ENCODE measurements around the gene WDR4. TPM values are rescaled to one million over a fixed set of nuclear protein-coding genes. Genes with fewer than 3 reads are reported as not detected.
A peak's percentile ranks its signal among the peaks of the same experiment; 100 is the strongest.

WDR4 gene
- polyA plus RNA-seq, 1 of the 3 experiments (the other 2 are of a cell fraction): 26.5 TPM

GRCh38 chr21:42830456-42831455 lies 48.6 kb downstream of the WDR4 start:
- H3K9ac ChIP-seq: no peak overlapping the region
- no peaks in the 10 kb centered on the region for H3K79me2 ChIP-seq (ENCODE audit: insufficient read depth)
- H3K4me2 ChIP-seq: no peak overlapping the region
- H3K4me3 ChIP-seq (ENCODE audit: low read depth in 2 of 2, low read length in 1 of 2): no peak overlapping the region
- H3K27me3 ChIP-seq (ENCODE audit: insufficient read depth): no peaks in the 10 kb centered on the region
- H3K36me3 ChIP-seq (replicated peaks in 1 of 2; ENCODE audit: control insufficient read depth in 1 of 2, insufficient read depth in 2 of 2, low read length in 1 of 2): no peaks in the 10 kb centered on the region
- no peak overlapping the region for H3K27ac ChIP-seq (ENCODE audit: low read depth in 2 of 2, low read length in 1 of 2)
- POLR2A ChIA-PET: no interaction called here
- H3K4me1 ChIP-seq (ENCODE audit: control insufficient read depth in 1 of 2, insufficient read depth in 2 of 2, low read depth in 1 of 2, low read length in 1 of 2): peaks cover 0 to 9% of the 10 kb centered on the region in 2 experiments; a peak in 1 of 4 replicates
- no peak overlapping the region for H2AFZ ChIP-seq (ENCODE audit: low read depth)
- no peaks in the 10 kb centered on the region for H4K20me1 ChIP-seq (ENCODE audit: insufficient read depth)
- CTCF ChIA-PET: interaction anchor here (0.7 kb wide), 1 partner anchor 237 kb away, joined by 3 read pairs; no protein-coding TSS in a partner anchor
- no peaks in the 10 kb centered on the region for H3F3A ChIP-seq (replicated peaks; ENCODE audit: insufficient read depth)
- no peaks in the 10 kb centered on the region for H3K9me3 ChIP-seq
- no peaks in the 10 kb centered on the region for H3K9me2 ChIP-seq
- 42% methylated on average over 24 of the region's 25 CpGs for WGBS (ENCODE audit: low lambda C conversion rate)
- DNase-seq: no peak
- TF ChIP-seq, protein P1, sequence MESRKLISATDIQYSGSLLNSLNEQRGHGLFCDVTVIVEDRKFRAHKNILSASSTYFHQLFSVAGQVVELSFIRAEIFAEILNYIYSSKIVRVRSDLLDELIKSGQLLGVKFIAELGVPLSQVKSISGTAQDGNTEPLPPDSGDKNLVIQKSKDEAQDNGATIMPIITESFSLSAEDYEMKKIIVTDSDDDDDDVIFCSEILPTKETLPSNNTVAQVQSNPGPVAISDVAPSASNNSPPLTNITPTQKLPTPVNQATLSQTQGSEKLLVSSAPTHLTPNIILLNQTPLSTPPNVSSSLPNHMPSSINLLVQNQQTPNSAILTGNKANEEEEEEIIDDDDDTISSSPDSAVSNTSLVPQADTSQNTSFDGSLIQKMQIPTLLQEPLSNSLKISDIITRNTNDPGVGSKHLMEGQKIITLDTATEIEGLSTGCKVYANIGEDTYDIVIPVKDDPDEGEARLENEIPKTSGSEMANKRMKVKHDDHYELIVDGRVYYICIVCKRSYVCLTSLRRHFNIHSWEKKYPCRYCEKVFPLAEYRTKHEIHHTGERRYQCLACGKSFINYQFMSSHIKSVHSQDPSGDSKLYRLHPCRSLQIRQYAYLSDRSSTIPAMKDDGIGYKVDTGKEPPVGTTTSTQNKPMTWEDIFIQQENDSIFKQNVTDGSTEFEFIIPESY (IDR thresholded peaks at IDR 0.05; ENCODE audit: borderline replicate concordance, low read depth): no peak
- no peak for TF ChIP-seq EZH2phosphoT487 (IDR thresholded peaks at IDR 0.05; ENCODE audit: borderline replicate concordance, low read depth)
- TF ChIP-seq, protein P2, sequence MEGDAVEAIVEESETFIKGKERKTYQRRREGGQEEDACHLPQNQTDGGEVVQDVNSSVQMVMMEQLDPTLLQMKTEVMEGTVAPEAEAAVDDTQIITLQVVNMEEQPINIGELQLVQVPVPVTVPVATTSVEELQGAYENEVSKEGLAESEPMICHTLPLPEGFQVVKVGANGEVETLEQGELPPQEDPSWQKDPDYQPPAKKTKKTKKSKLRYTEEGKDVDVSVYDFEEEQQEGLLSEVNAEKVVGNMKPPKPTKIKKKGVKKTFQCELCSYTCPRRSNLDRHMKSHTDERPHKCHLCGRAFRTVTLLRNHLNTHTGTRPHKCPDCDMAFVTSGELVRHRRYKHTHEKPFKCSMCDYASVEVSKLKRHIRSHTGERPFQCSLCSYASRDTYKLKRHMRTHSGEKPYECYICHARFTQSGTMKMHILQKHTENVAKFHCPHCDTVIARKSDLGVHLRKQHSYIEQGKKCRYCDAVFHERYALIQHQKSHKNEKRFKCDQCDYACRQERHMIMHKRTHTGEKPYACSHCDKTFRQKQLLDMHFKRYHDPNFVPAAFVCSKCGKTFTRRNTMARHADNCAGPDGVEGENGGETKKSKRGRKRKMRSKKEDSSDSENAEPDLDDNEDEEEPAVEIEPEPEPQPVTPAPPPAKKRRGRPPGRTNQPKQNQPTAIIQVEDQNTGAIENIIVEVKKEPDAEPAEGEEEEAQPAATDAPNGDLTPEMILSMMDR (IDR thresholded peaks at IDR 0.05): peak; percentile 31; the same call in 1 of the 2 replicates

- no peaks in the 10 kb centered on the region for H3K36me3 ChIP-seq (replicated peaks in 1 of 2; ENCODE audit: control insufficient read depth in 1 of 2, insufficient read depth in 2 of 2, low read length in 1 of 2)
- H3K9me2 ChIP-seq: no peaks in the 10 kb centered on the region
- no peaks in the 10 kb centered on the region for H4K20me1 ChIP-seq (ENCODE audit: insufficient read depth)
- ChIA-PET CTCF (no interaction called here), POLR2A (no interaction called here)
- no peak overlapping the region for H3K4me2 ChIP-seq
- no peak overlapping the region for H3K4me3 ChIP-seq (ENCODE audit: low read depth in 2 of 2, low read length in 1 of 2)
- H3K9me3 ChIP-seq: no peaks in the 10 kb centered on the region
- WGBS (ENCODE audit: low lambda C conversion rate): 80% methylated on average over 4 of the region's 4 CpGs
- peaks cover 0 to 9% of the 10 kb centered on the region in 2 experiments; a peak in 1 of 4 replicates for H3K4me1 ChIP-seq (ENCODE audit: control insufficient read depth in 1 of 2, insufficient read depth in 2 of 2, low read depth in 1 of 2, low read length in 1 of 2)
- no peak overlapping the region for H2AFZ ChIP-seq (ENCODE audit: low read depth)
- no peak overlapping the region for H3K9ac ChIP-seq
- TF ChIP-seq IRF3 (IDR thresholded peaks at IDR 0.05; ENCODE audit: low read depth, low read length) (no peak), FOXM1 (IDR thresholded peaks at IDR 0.05; ENCODE audit: low read depth) (no peak), NFIC (IDR thresholded peaks at IDR 0.05; ENCODE audit: borderline replicate concordance) (no peak), FOXJ3 (CRISPR knock-in tag; IDR thresholded peaks at IDR 0.05) (no peak), TEAD4 (IDR thresholded peaks at IDR 0.05; ENCODE audit: borderline replicate concordance, insufficient read depth) (no peak), POLR2AphosphoS5 (IDR thresholded peaks at IDR 0.05; ENCODE audit: low read depth, low read length) (no peak), NRF1 (IDR thresholded peaks at IDR 0.05; ENCODE audit: low read depth, low read length) (no peak), EP300 (IDR thresholded peaks at IDR 0.05; ENCODE audit: borderline replicate concordance in 1 of 2, low read depth in 1 of 2, low read length in 1 of 2) (no peak), RFX5 (IDR thresholded peaks at IDR 0.05; ENCODE audit: low read length) (no peak), MEF2A (IDR thresholded peaks at IDR 0.05; ENCODE audit: borderline replicate concordance, low read depth) (no peak), MAX (IDR thresholded peaks at IDR 0.05; ENCODE audit: low read depth) (no peak), GABPA (IDR thresholded peaks at IDR 0.05; ENCODE audit: low read depth) (no peak)
- TF ChIP-seq, protein P3, sequence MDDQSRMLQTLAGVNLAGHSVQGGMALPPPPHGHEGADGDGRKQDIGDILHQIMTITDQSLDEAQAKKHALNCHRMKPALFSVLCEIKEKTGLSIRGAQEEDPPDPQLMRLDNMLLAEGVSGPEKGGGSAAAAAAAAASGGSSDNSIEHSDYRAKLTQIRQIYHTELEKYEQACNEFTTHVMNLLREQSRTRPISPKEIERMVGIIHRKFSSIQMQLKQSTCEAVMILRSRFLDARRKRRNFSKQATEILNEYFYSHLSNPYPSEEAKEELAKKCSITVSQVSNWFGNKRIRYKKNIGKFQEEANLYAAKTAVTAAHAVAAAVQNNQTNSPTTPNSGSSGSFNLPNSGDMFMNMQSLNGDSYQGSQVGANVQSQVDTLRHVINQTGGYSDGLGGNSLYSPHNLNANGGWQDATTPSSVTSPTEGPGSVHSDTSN (IDR thresholded peaks at IDR 0.05): no peak
- TF ChIP-seq, protein P2 (IDR thresholded peaks at IDR 0.05): no peak
- no peaks in the 10 kb centered on the region for H3K79me2 ChIP-seq (ENCODE audit: insufficient read depth)
- no peak overlapping the region for H3K27ac ChIP-seq (ENCODE audit: low read depth in 2 of 2, low read length in 1 of 2)
- H3K27me3 ChIP-seq (ENCODE audit: insufficient read depth): no peaks in the 10 kb centered on the region
- DNase-seq: no peak
- H3F3A ChIP-seq (replicated peaks; ENCODE audit: insufficient read depth): no peaks in the 10 kb centered on the region
These were observed 49.4 kb downstream of the WDR4 start for GRCh38 chr21:42829954-42830353.
